Liver (tissue), 3 donors: ENCODE results near the gene ABHD17C.

Experiments
- ATF3 ChIP-seq: IDR thresholded peaks from 2 replicates; pipeline ENCODE4 v1.6.1; 2016; ENCODE audit warnings: antibody characterized with exemption
- CTCF ChIP-seq: fragments of 150-350 bp; IDR thresholded peaks from 2 replicates; pipeline ENCODE4 v1.5.1; 2017; ENCODE audit warnings: improper control_type of control experiment, low read depth, low read length; ENCODE audit not compliant: missing input control
- RAD21 ChIP-seq, 2 donors: IDR thresholded peaks; 2 replicates each; pipeline ENCODE4 v1.6.1; 2016; ENCODE audit warnings: antibody characterized with exemption in 2 of 2, mild to moderate bottlenecking in 2 of 2
- SP1 ChIP-seq: IDR thresholded peaks from 2 replicates; pipeline ENCODE4 v1.6.1; 2018; ENCODE audit warnings: antibody characterized with exemption, mild to moderate bottlenecking
- TAF1 ChIP-seq: conservative IDR thresholded peaks from 2 replicates; pipeline ENCODE4 v1.6.1; 2016; ENCODE audit warnings: antibody characterized with exemption, mild to moderate bottlenecking
- TF ChIP-seq, protein P1 (sequence below): IDR thresholded peaks from 2 replicates; pipeline ENCODE4 v1.6.1; 2016; ENCODE audit warnings: antibody characterized with exemption
- TF ChIP-seq, protein P2 (sequence below): IDR thresholded peaks from 2 replicates; pipeline ENCODE4 v1.6.1; 2016; ENCODE audit warnings: antibody characterized with exemption, mild to moderate bottlenecking
- donor health status: healthy.
- donor health status: healthy.

GRCh38 chr15:80755885-80756284 is 60.8 kb downstream of the ABHD17C start:
- TF ChIP-seq CTCF = no peak
- TF ChIP-seq, protein P1, sequence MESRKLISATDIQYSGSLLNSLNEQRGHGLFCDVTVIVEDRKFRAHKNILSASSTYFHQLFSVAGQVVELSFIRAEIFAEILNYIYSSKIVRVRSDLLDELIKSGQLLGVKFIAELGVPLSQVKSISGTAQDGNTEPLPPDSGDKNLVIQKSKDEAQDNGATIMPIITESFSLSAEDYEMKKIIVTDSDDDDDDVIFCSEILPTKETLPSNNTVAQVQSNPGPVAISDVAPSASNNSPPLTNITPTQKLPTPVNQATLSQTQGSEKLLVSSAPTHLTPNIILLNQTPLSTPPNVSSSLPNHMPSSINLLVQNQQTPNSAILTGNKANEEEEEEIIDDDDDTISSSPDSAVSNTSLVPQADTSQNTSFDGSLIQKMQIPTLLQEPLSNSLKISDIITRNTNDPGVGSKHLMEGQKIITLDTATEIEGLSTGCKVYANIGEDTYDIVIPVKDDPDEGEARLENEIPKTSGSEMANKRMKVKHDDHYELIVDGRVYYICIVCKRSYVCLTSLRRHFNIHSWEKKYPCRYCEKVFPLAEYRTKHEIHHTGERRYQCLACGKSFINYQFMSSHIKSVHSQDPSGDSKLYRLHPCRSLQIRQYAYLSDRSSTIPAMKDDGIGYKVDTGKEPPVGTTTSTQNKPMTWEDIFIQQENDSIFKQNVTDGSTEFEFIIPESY = no peak
- no peak for TF ChIP-seq TAF1
- TF ChIP-seq, protein P2, sequence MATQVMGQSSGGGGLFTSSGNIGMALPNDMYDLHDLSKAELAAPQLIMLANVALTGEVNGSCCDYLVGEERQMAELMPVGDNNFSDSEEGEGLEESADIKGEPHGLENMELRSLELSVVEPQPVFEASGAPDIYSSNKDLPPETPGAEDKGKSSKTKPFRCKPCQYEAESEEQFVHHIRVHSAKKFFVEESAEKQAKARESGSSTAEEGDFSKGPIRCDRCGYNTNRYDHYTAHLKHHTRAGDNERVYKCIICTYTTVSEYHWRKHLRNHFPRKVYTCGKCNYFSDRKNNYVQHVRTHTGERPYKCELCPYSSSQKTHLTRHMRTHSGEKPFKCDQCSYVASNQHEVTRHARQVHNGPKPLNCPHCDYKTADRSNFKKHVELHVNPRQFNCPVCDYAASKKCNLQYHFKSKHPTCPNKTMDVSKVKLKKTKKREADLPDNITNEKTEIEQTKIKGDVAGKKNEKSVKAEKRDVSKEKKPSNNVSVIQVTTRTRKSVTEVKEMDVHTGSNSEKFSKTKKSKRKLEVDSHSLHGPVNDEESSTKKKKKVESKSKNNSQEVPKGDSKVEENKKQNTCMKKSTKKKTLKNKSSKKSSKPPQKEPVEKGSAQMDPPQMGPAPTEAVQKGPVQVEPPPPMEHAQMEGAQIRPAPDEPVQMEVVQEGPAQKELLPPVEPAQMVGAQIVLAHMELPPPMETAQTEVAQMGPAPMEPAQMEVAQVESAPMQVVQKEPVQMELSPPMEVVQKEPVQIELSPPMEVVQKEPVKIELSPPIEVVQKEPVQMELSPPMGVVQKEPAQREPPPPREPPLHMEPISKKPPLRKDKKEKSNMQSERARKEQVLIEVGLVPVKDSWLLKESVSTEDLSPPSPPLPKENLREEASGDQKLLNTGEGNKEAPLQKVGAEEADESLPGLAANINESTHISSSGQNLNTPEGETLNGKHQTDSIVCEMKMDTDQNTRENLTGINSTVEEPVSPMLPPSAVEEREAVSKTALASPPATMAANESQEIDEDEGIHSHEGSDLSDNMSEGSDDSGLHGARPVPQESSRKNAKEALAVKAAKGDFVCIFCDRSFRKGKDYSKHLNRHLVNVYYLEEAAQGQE = no peak
- TF ChIP-seq ATF3 = no peak
- TF ChIP-seq RAD21 (IDR thresholded peaks at IDR 0.05) = no peak
- TF ChIP-seq SP1 = no peak
